Caco-2 (cell line): Measurements from ENCODE around the gene XXYLT1. TPM values are rescaled to one million over a fixed set of nuclear protein-coding genes. Genes with fewer than 3 reads are reported as not detected.

Source experiments
- BruUV-seq: library from RNA; stranded (reverse); fragments of 400-500 nt; replicated peaks from 2 replicates; lab custom pipeline; 2021; lab: Mats Ljungman, UMichigan
- CTCF ChIA-PET: fragments of 300-600 bp; sonication (Branson Sonifier 250); formaldehyde crosslinking; loops from one replicate; lab custom pipeline; 2022; ENCODE audit warnings: antibody characterized with exemption; lab: Charles Lee
- POLR2A ChIA-PET: fragments of 300-600 bp; sonication (Branson Sonifier 250); formaldehyde crosslinking; loops from one replicate; lab custom pipeline; 2022; ENCODE audit warnings: antibody characterized with exemption; lab: Charles Lee
- DNase-seq, 2 experiments: peaks; one replicate each; pipeline versions ENCODE4 v3.0.0 to v3.0.0-alpha.2; 2020 to 2022
- H3K27me3 ChIP-seq: replicated peaks from 2 replicates; pipeline ENCODE4 v1.6.0; 2011; ENCODE audit warnings: low read length; ENCODE audit not compliant: control insufficient read depth, insufficient read depth
- H3K36me3 ChIP-seq: 2 replicates; pipeline ENCODE4 v1.5.1; 2011; ENCODE audit warnings: low read length; ENCODE audit not compliant: control insufficient read depth, insufficient read depth
- H3K4me1 ChIP-seq: fragments of 250-450 bp; sonication (Bioruptor Pico); 2 replicates; pipeline ENCODE4 v1.5.1; 2020; ENCODE audit warnings: mild to moderate bottlenecking
- H3K4me3 ChIP-seq: 2 replicates; pipeline ENCODE4 v1.5.1; 2011; ENCODE audit warnings: low read depth, mild to moderate bottlenecking, control low read depth, low read length
- H3K9me3 ChIP-seq: fragments of 250-450 bp; sonication (Bioruptor Pico); 2 replicates; pipeline ENCODE4 v1.5.1; 2020; ENCODE audit warnings: mild to moderate bottlenecking, moderate library complexity
- H3K27ac Mint-ChIP-seq: one replicate; pipeline ENCODE4 v1.8.0; 2022; ENCODE audit warnings: mixed read lengths; ENCODE audit not compliant: unreplicated experiment
- H3K27me3 Mint-ChIP-seq: one replicate; pipeline ENCODE4 v1.8.0; 2022; ENCODE audit warnings: mixed read lengths; ENCODE audit not compliant: insufficient read depth, unreplicated experiment
- H3K36me3 Mint-ChIP-seq: one replicate; pipeline ENCODE4 v1.8.0; 2022; ENCODE audit warnings: mild to moderate bottlenecking, mixed read lengths; ENCODE audit not compliant: insufficient read depth, unreplicated experiment
- H3K4me1 Mint-ChIP-seq: one replicate; pipeline ENCODE4 v1.8.0; 2022; ENCODE audit warnings: low read depth, mixed read lengths; ENCODE audit not compliant: unreplicated experiment
- H3K4me3 Mint-ChIP-seq: one replicate; pipeline ENCODE4 v1.8.0; 2022; ENCODE audit warnings: mild to moderate bottlenecking, moderate library complexity, mixed read lengths; ENCODE audit not compliant: unreplicated experiment
- H3K9me3 Mint-ChIP-seq: one replicate; pipeline ENCODE4 v1.8.0; 2022; ENCODE audit warnings: mixed read lengths; ENCODE audit not compliant: unreplicated experiment
- CTCF ChIP-seq, 2 experiments: fragments of 200-600 bp in 1 of 2; IDR thresholded peaks; 1 replicate in 1 of 2; 2 replicates in 1 of 2; pipeline versions ENCODE4 v1.5.1 to v1.8.0; 2011 to 2022; ENCODE audit warnings: antibody characterized with exemption in 1 of 2, control low read depth in 1 of 2, inconsistent platforms in 1 of 2, low read depth in 1 of 2, low read length in 1 of 2, mild to moderate bottlenecking in 1 of 2, moderate library complexity in 1 of 2; ENCODE audit not compliant: insufficient read depth in 1 of 2, severe bottlenecking in 1 of 2, unreplicated experiment in 1 of 2
- intact Hi-C: fragments of 100-400 bp; cut with micrococcal nuclease; formaldehyde crosslinking; loops from one replicate; pipeline ENCODE4 v1.10.0; 2022; ENCODE audit not compliant: unreplicated experiment
- total RNA-seq: library from RNA; stranded (reverse); gene quantifications from 2 replicates; pipeline ENCODE4 v1.2.3, GENCODE V29; 2022

XXYLT1 gene
- total RNA-seq, 1 experiment from 2014 or later: 14.2 TPM

DNA sequence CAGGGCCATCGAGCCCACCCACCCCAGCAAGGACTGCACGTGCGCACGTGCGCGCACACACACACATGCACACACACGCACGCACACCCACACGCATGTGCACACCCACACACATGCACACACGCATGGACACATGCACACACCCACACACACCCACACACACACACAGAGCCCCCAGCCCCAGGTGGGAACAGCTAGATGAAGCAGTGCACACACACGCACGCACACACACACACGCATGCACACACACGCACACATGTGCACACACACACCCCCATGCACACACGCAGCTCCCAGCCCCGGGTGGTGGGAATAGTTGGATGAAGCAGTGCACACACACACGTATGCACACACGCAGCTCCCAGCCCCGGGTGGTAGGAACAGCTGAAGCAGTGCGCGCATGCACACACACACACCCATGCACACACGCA lies 158.6 kb downstream of the XXYLT1 start:
- Mint-ChIP-seq H3K4me1 (peaks cover 7% of the 10 kb centered on the region), H3K27me3 (no peaks in the 10 kb centered on the region), H3K36me3 (no peaks in the 10 kb centered on the region), H3K9me3 (no peaks in the 10 kb centered on the region), H3K27ac (no peak overlapping the region), H3K4me3 (no peak overlapping the region)
- Histone ChIP-seq H3K27me3 (no peaks in the 10 kb centered on the region), H3K4me3 (no peak overlapping the region), H3K9me3 (no peaks in the 10 kb centered on the region), H3K36me3 (no peaks in the 10 kb centered on the region), H3K4me1 (peaks cover 2% of the 10 kb centered on the region; the same call in 1 of the 2 replicates)
- CTCF ChIA-PET: no interaction called here
- POLR2A ChIA-PET: no interaction called here
- intact Hi-C loops: no loop called here
- no TSS peak for BruUV-seq
- TF ChIP-seq CTCF (IDR thresholded peaks at IDR 0.05; ENCODE audit: insufficient read depth in 1 of 2, low read depth in 1 of 2, low read length in 1 of 2, severe bottlenecking in 1 of 2, unreplicated experiment in 1 of 2): no peak
- DNase-seq: no peak

DNA sequence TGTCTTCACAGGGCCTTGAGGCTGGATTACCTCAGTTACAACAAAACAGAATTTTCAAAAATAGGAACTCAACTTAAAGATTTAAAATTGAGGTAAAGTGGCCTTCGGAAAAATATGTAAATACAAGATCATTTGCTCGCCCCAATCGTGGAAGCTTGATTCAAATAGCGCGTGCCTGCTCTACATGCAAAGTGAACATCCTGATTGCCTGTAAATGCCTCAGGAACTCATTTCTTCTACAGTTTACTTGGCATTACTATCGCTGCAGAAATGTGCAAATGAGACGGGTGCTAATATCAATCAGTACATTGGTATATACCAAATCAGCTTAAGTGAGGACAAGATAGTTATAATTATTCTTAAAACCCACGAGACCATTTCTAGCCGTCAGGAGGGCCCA lies 159.2 kb downstream of the XXYLT1 start:
- no peaks in the 10 kb centered on the region for H3K27me3 Mint-ChIP-seq
- no peak overlapping the region for H3K27ac Mint-ChIP-seq
- BruUV-seq: no TSS peak
- DNase-seq: no peak
- Histone ChIP-seq H3K36me3 (no peaks in the 10 kb centered on the region), H3K27me3 (no peaks in the 10 kb centered on the region), H3K4me3 (no peak overlapping the region), H3K9me3 (no peaks in the 10 kb centered on the region), H3K4me1 (no peaks in the 10 kb centered on the region)
- POLR2A ChIA-PET: no interaction called here
- peaks cover 7% of the 10 kb centered on the region for H3K4me1 Mint-ChIP-seq
- CTCF ChIA-PET: no interaction called here
- no peak overlapping the region for H3K4me3 Mint-ChIP-seq
- TF ChIP-seq CTCF (IDR thresholded peaks at IDR 0.05; ENCODE audit: insufficient read depth in 1 of 2, low read depth in 1 of 2, low read length in 1 of 2, severe bottlenecking in 1 of 2, unreplicated experiment in 1 of 2): no peak
- H3K9me3 Mint-ChIP-seq: no peaks in the 10 kb centered on the region
- intact Hi-C loops: no loop called here
- no peaks in the 10 kb centered on the region for H3K36me3 Mint-ChIP-seq

DNA sequence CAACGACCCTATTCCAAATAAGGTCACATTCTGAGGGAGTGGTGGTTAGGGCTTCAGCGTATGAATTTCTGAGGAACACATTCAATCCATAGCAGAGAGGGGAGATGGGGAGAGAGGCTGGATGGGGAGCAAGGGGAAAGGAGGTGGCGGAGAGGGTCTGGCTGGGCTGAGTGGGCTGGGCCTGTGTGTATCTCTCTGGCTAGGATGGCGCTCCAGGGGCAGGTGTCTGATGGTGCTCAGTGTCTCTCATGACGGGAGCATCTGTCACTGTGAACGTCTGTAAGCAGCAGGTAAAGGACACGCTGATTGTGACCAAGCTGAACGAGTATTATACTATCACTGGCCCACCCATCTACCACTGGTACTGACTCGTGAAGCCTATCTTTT lies 159.6 kb downstream of the XXYLT1 start:
- Histone ChIP-seq H3K27me3 (no peaks in the 10 kb centered on the region), H3K36me3 (no peaks in the 10 kb centered on the region), H3K4me3 (no peak overlapping the region), H3K9me3 (no peaks in the 10 kb centered on the region), H3K4me1 (peaks cover 4% of the 10 kb centered on the region; the same call in 1 of the 2 replicates)
- no peak overlapping the region for H3K27ac Mint-ChIP-seq
- intact Hi-C loops: no loop called here
- BruUV-seq: no TSS peak
- no peak for TF ChIP-seq CTCF (IDR thresholded peaks at IDR 0.05; ENCODE audit: insufficient read depth in 1 of 2, low read depth in 1 of 2, low read length in 1 of 2, severe bottlenecking in 1 of 2, unreplicated experiment in 1 of 2)
- no peaks in the 10 kb centered on the region for H3K27me3 Mint-ChIP-seq
- H3K9me3 Mint-ChIP-seq: no peaks in the 10 kb centered on the region
- H3K4me1 Mint-ChIP-seq: peaks cover 10% of the 10 kb centered on the region
- H3K36me3 Mint-ChIP-seq: no peaks in the 10 kb centered on the region
- no peak for DNase-seq
- CTCF ChIA-PET: no interaction called here
- H3K4me3 Mint-ChIP-seq: no peak overlapping the region
- POLR2A ChIA-PET: no interaction called here
